Hematopoietic multipotent progenitor cell treated with erythropoietin and hydrocortisone succinate and interleukin-3 and kit ligand, for 8 days (in vitro differentiated cells): ENCODE results near the gene TULP3.
"Not testable (repeated sequence)": the region's sequence is repeated elsewhere in the genome, so short reads cannot be mapped to it uniquely, and the experiment has no call there.

Experiments used
- DNase-seq: peaks from one replicate; pipeline ENCODE4 v3.0.0-alpha.2; 2015

TULP3 gene

GRCh38 chr12:2890388-2891239, at the start of gene TULP3:
Gene TULP3 (plus strand): TSS chr12:2890891. CDS start chr12:2890948, 57 bp downstream.
- DNase-seq, result peak; percentile 97

GRCh38 chr12:2841056-2841650, 49.5 kb upstream of the TULP3 start:
- DNase-seq, result peak; percentile 90

GRCh38 chr12:2842948-2843347, 47.7 kb upstream of the TULP3 start:
- no peak for DNase-seq

- no peak for DNase-seq
Measured at GRCh38 chr12:2844786-2845185, 45.9 kb upstream of the TULP3 start.

- DNase-seq, result no peak
Measured at GRCh38 chr12:2845280-2845679, 45.4 kb upstream of the TULP3 start.

- DNase-seq, result no peak
Measured at GRCh38 chr12:2851931-2852330, 38.8 kb upstream of the TULP3 start.

- DNase-seq, result peak; percentile 68
Measured at GRCh38 chr12:2853626-2854025, 37.1 kb upstream of the TULP3 start.

- no peak for DNase-seq
Measured at GRCh38 chr12:2854669-2855453, 35.8 kb upstream of the TULP3 start.

- no peak for DNase-seq
Measured at GRCh38 chr12:2855546-2855945, 35.1 kb upstream of the TULP3 start.

- no peak for DNase-seq
Measured at GRCh38 chr12:2856051-2856450, 34.6 kb upstream of the TULP3 start.

GRCh38 chr12:2857021-2857431, 33.7 kb upstream of the TULP3 start, which contains the start of gene TEX52:
Gene TEX52 (minus strand): TSS chr12:2857039. CDS start chr12:2857026, 13 bp downstream.
- DNase-seq, result no peak

GRCh38 chr12:2857576-2857975, 33.1 kb upstream of the TULP3 start:
- DNase-seq, result no peak

- peak; percentile 33 for DNase-seq
Measured at GRCh38 chr12:2858334-2858733, 32.4 kb upstream of the TULP3 start.

GRCh38 chr12:2858944-2859421, 31.7 kb upstream of the TULP3 start:
- no peak for DNase-seq

GRCh38 chr12:2860170-2860569, 30.5 kb upstream of the TULP3 start:
- DNase-seq, result no peak

GRCh38 chr12:2862876-2863275, 27.8 kb upstream of the TULP3 start:
- no peak for DNase-seq

- not testable (repeated sequence) for DNase-seq
Measured at GRCh38 chr12:2863402-2863801, 27.3 kb upstream of the TULP3 start.

- DNase-seq, result no peak
Measured at GRCh38 chr12:2864198-2864597, 26.5 kb upstream of the TULP3 start.

- not testable (repeated sequence) for DNase-seq
Measured at GRCh38 chr12:2868986-2869632, 21.6 kb upstream of the TULP3 start.

GRCh38 chr12:2876431-2877046, 14.2 kb upstream of the TULP3 start:
- DNase-seq, result peak; percentile 61

- peak; percentile 87 for DNase-seq
Measured at GRCh38 chr12:2877047-2877952, 13.4 kb upstream of the TULP3 start, which contains the start of the genes FOXM1 and RHNO1. Gene FOXM1 (minus strand): TSS chr12:2877174. CDS start chr12:2874478, 2,696 bp downstream. Gene RHNO1 (plus strand): TSS chr12:2877223. CDS start chr12:2885367, 8,144 bp downstream.
